GM04504 (cell line): Measurements from ENCODE around the gene ANKRD6.

ENCODE experiments used
- DNase-seq: peaks from one replicate; pipeline ENCODE4 v3.0.0-alpha.2; 2012; ENCODE audit warnings: low read depth

Gene ANKRD6

GRCh38 chr6:89509777-89510281, 76.9 kb downstream of the ANKRD6 start:
- DNase-seq = no peak

- DNase-seq = no peak
Observed at GRCh38 chr6:89510393-89510792, 77.4 kb downstream of the ANKRD6 start.

DNA sequence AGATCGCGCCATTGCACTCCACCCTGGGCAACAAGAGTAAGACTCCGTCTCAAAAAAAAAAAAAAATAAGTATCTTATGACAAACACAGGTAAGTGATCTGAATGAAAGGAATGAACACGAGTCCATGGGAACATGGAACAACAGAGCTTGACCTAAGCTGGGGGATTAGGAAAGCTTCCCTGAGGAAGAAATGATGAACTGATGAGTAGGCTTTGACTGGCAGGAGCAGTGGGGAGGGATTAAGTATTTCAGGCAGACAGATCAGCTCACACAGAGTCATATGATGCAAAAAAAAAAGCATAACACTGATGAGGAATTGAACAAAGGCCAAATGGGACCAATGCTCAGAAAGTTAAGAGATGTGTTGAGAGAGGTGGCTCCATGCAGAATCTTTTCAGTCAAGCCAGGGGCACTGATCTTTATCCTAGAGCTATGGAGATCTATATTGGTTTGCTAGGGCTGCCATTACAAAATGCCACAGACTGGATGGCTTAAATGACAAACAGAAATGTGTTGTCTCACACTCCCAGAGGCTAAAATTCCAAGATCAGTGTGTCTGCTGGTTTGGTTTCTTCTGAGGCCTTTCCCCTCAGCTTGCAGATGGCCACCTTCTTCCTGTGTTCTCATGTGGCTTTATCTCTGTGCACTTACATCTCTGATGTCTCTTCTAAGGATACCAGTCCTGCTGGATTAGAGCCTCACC, 85.6 kb downstream of the ANKRD6 start:
- DNase-seq = no peak

GRCh38 chr6:89520736-89521135, 87.8 kb downstream of the ANKRD6 start:
- DNase-seq = no peak

GRCh38 chr6:89522778-89523177, 89.8 kb downstream of the ANKRD6 start:
- no peak for DNase-seq

- DNase-seq = no peak
Observed at GRCh38 chr6:89525786-89526562, 93.0 kb downstream of the ANKRD6 start.

GRCh38 chr6:89526563-89526869, 93.6 kb downstream of the ANKRD6 start:
- DNase-seq = no peak

- DNase-seq = no peak
Observed at GRCh38 chr6:89527634-89528033, 94.7 kb downstream of the ANKRD6 start.

DNA sequence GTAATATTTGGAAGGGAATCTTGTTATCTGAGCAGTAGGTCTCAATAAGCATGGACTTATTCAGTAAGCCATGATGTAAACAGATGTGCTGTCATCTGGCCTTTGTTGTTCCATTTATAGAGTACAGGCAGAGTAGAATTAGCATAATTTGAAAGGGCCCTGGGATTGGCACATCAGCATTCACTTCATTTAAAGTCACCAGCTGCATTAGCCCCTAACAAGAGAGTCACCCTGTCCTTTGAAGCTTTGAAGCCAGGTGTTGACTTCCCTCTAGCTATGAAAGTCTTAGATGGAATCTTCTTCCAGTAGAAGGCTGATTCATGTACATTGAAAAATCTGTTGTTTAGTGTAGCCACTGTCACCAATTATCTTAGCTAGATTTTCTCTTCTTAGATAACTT, 95.9 kb downstream of the ANKRD6 start:
- no peak for DNase-seq

DNA sequence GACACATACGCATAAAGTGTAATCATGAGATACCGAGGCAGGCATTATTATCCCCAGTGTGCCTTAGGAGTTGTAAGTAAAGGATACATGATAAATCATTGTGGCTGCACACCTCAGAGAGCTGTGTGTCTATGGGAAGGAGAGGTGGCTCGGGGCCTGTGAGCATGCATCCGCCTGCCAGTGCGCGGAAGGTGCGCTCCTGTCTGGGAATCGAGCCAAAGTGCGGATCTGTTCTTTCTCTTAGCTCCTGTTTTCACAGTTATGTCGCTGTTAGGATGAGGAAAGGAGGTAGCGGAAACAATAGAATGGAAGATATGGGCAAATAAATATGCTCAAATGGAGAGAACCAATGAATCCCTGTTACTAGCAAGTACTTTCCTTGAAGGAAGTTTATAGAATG, 98.0 kb downstream of the ANKRD6 start:
- DNase-seq = no peak

GRCh38 chr6:89536231-89536630, 103.3 kb downstream of the ANKRD6 start:
- DNase-seq = no peak

DNA sequence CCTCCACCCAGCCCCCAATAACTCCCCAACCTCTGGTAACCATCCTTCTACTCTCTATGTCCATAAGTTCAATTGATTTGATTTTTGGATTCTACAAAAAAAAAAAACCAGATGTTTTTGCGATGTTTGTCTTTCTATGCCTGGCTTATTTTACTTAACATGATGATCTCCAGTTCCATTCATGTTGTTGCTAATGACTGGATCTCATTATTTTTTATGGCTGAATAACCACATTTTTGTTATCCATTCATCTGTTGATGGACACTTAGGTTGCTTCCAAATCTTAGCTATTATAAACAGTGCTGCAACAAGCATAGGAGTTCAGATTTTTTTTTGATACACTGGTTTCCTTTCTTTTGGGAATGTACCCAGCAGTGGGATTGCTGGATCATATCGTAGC, 106.8 kb downstream of the ANKRD6 start:
- DNase-seq = no peak

DNA sequence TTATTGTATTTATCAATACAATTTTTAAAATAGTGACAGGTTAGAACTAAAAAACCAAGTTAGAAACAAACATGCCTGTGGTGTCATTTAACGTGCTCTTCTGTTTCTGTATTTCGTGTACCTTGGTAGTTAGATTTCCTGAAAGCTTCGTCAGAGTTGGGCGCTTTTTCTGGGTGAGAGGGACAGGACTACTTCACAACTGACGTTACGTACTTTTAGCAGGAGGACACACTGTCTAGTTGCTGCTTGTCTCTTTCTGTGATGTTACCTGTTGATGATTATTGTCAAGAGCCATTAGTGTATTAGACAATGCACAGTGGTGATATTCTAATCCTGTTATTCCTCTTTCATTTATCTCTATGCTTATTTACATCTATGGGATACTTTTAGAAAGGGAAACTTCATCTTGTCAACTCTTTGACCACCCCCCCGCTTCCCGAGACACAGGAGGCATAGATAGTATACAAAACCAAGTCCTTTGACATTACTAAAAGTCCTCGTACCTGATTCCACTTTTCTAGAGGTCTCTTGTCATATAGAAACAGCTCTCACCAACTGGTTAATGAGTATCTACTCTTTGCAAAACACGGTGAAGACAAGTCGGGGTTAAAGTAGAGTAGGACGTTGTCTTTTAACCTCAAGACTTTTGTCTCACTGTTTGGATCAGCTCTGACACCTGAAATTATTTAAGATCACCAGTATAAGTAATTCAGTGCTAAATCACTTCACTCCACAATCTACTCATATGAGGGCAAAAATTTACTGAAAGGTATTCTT, 109.3 kb downstream of the ANKRD6 start:
- DNase-seq = no peak

DNA sequence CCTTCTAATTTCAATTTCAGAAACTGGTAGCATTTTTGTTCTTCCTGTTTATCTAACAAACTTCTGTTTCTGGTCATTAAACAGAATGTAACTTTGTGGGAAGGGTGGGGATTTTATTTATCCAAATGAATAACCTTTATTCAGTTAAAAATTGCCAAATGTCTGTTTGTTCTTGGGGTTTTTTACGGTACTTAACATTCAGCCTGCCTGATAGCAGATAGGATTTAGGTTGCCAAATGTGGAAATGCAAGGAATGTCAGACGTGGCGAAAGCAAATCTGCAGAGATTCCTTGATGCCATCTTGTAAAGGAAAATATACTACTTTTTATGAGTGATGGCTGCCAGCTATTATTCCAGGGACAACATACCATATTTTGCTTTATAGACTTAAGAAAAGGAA, 109.9 kb downstream of the ANKRD6 start:
- DNase-seq = no peak

DNA sequence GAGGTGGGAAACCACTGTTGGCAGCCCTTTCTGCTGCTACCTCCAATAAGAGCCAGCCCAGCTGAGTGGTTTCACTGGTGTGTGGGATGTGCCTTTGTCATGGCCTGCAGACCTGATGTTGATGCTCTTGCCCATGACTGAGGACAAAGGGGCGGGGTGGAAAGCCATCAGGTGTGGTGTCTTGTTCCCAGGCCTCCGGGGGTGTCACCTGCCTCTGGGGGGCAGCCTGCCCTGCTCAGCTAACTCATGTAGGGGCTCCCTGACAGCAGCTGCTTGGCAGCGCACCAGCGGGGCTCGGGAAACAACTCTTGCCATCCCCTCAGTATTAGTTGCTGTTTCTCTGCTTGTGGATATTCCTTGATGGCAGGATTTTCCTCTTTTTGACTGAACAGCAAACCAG, 114.3 kb downstream of the ANKRD6 start:
- DNase-seq = no peak

DNA sequence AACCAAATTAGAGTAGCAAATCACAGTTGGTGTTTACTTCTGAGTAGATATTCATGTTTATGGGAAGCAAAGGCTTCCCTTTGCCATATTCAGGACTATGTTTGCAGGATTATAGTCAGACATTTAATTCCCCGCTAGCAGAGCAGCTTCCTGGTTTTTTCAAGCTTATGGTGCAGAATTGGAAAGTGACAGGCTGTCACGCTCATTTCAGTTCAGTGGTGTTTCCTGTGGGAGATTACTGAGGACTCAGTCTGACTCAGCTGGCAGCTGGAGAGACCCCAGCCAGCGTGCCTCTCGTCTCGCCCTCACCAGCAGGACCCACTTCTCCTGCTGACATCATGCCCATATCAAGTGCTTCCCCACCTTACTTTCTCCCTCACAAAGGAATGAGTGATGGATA, 120.5 kb downstream of the ANKRD6 start:
- DNase-seq = no peak

- DNase-seq = no peak
Observed at GRCh38 chr6:89554106-89554505, 121.2 kb downstream of the ANKRD6 start.

DNA sequence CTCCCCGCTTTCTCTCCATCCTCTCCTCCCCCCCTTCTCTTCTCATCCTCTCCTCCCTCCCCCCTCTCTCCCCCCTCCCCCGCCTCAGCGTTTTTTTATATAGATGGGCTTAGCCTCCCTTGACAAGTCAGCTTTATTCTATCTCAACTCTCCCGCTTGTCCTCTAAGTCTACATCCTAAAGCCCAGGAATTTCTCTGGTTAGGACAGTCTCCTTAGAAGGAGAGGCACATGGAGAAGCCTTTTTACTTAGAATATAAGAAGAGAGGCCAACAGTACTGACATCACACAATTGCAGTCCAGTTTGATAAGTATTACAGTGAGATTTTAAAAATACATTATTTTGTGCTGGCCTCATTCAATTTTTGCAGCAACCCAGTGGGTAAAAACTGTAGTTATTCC, 122.1 kb downstream of the ANKRD6 start:
- DNase-seq = no peak

- DNase-seq = no peak
Observed at GRCh38 chr6:89555806-89556205, 122.9 kb downstream of the ANKRD6 start.

DNA sequence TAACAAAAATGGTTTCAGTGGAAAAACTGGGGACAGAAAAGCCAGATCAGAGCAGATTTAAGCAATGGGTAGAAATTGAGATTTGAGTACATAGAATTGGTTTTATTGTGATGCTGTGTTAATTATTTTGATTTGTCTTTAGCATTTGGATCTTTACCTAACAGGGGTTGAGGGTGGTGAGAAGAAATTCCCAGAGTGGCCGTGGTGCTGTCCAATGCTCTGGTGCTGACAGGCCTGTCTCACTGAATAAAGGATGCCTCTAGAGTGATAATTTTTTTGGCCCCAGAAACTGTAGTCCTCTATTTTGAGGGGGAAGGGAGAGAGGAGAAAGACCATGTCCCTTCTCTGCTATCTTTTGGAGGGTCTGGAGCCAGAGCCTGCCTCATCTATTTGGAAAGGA, 126.5 kb downstream of the ANKRD6 start:
- DNase-seq = no peak

DNA sequence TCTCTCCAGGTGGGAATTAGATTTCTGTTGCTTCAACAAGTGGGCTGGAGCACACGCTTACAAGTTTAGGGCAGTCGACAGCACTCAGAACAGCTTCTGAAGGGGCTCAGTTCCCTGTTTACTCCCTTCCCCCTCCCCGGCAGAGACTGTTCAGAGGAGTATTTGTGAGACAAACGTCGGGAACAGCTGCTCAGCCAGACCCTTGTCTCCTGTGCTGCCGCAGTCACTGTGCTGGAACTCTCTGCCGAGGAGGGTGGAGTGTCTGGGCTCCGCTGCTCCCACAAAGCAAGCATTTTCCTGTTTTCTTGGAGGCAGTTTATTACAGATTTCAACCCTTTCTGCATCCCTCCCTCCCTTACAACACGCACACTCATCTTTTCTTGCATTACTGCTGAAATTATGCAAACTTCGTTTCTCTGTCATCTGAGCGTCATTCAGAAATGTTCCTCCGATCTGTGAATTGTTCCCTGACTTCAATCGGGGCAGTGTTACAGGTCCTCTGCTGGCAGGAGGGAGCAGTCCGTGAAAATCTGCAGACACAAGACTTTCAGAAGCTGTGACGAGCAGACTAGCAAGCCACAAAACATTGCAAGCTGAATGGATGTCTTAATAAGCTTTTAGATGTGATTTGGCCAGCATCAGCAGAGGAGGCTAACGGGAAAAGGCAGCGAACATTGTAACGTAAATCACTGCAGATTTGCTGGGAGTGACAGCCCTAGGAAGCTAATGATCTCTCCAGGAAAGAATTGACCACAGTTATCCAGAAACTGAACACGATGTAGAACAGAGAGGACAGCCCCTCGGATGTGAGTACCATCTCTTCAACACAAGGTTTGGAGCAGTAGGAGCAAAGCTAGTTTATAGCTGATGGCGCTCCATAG, 129.4 kb downstream of the ANKRD6 start:
- DNase-seq = no peak

- DNase-seq = no peak
Observed at GRCh38 chr6:89563866-89564265, 130.9 kb downstream of the ANKRD6 start.
